OCI-LY7 (cell line): Measurements from ENCODE around the gene PHLDA3. TPM values are rescaled to one million over a fixed set of nuclear protein-coding genes. Genes with fewer than 3 reads are reported as not detected.

Experiments
- BruUV-seq: library from RNA; stranded (reverse); fragments of 400-500 nt; replicated peaks from 2 replicates; lab custom pipeline; 2021; lab: Mats Ljungman, UMichigan
- CTCF ChIA-PET: fragments of 300-600 bp; sonication (Branson Sonifier 250); formaldehyde crosslinking; loops from one replicate; lab custom pipeline; 2022; ENCODE audit warnings: antibody characterized with exemption; ENCODE audit not compliant: unreplicated experiment; lab: Charles Lee
- POLR2A ChIA-PET: fragments of 300-600 bp; sonication (Branson Sonifier 250); formaldehyde crosslinking; loops from one replicate; lab custom pipeline; 2022; ENCODE audit warnings: antibody characterized with exemption; lab: Charles Lee
- DNase-seq: peaks from one replicate; pipeline ENCODE4 v3.0.0-alpha.2; 2015; ENCODE audit warnings: low spot score
- H2AFZ ChIP-seq: fragments of 200-600 bp; sonication (generic), shearing (Covaris generic); 2 replicates; pipeline ENCODE4 v1.6.1; 2014; ENCODE audit warnings: mild to moderate bottlenecking, antibody characterized with exemption, low read length, moderate library complexity
- H3K27ac ChIP-seq: fragments of 200-600 bp; sonication (generic); 2 replicates; pipeline ENCODE4 v1.5.1; 2014; ENCODE audit warnings: mixed run types, low read depth, mild to moderate bottlenecking, moderate library complexity, low read length, inconsistent platforms; ENCODE audit not compliant: poor library complexity, severe bottlenecking
- H3K36me3 ChIP-seq: fragments of 200-600 bp; sonication (generic); 2 replicates; pipeline ENCODE4 v1.6.1; 2014; ENCODE audit warnings: mild to moderate bottlenecking, antibody characterized with exemption, low read length, moderate library complexity, mixed read lengths; ENCODE audit not compliant: insufficient read depth
- H3K4me1 ChIP-seq: fragments of 200-600 bp; sonication (generic); 2 replicates; pipeline ENCODE4 v1.5.1; 2014; ENCODE audit warnings: mild to moderate bottlenecking, low read length; ENCODE audit not compliant: insufficient read depth, poor library complexity, severe bottlenecking
- H3K4me2 ChIP-seq: fragments of 200-600 bp; sonication (generic); 2 replicates; pipeline ENCODE4 v1.6.1; 2014; ENCODE audit warnings: mild to moderate bottlenecking, low read length
- H3K4me3 ChIP-seq: fragments of 200-600 bp; sonication (generic); 2 replicates; pipeline ENCODE4 v1.5.1; 2014; ENCODE audit warnings: mild to moderate bottlenecking, low read depth, low read length; ENCODE audit not compliant: poor library complexity, severe bottlenecking
- H3K79me2 ChIP-seq: fragments of 200-600 bp; sonication (generic); 2 replicates; pipeline ENCODE4 v1.6.1; 2016; ENCODE audit warnings: low read depth, mild to moderate bottlenecking, low read length, moderate library complexity, mixed read lengths; ENCODE audit not compliant: insufficient read depth
- H3K9me2 ChIP-seq: fragments of 200-600 bp; sonication (generic); 2 replicates; pipeline ENCODE4 v1.6.1; 2016; ENCODE audit warnings: mild to moderate bottlenecking, low read length, mixed read lengths; ENCODE audit not compliant: insufficient read depth
- H3K9me3 ChIP-seq: fragments of 200-600 bp; sonication (generic); 2 replicates; pipeline ENCODE4 v1.6.1; 2014; ENCODE audit warnings: mild to moderate bottlenecking, mixed run types, low read length, mixed read lengths
- H4K20me1 ChIP-seq: fragments of 200-600 bp; sonication (generic); 2 replicates; pipeline ENCODE4 v1.6.1; 2014; ENCODE audit warnings: mild to moderate bottlenecking, antibody characterized with exemption, low read length, moderate library complexity, mixed read lengths; ENCODE audit not compliant: insufficient read depth
- CTCF ChIP-seq: fragments of 200-600 bp; sonication (generic); conservative IDR thresholded peaks from 2 replicates; pipeline ENCODE4 v1.5.1; 2014; ENCODE audit warnings: mild to moderate bottlenecking, antibody characterized with exemption, low read length, moderate library complexity, mixed read lengths
- EZH2phosphoT487 ChIP-seq: fragments of 200-600 bp; sonication (generic); IDR thresholded peaks from 2 replicates; pipeline ENCODE4 v1.6.1; 2018; ENCODE audit warnings: low read depth, borderline replicate concordance, mild to moderate bottlenecking, mixed run types, antibody characterized with exemption, low read length, moderate library complexity, mixed read lengths
- intact Hi-C: fragments of 100-400 bp; cut with micrococcal nuclease; formaldehyde crosslinking; loops from one replicate; pipeline ENCODE4 v1.10.0; 2022; ENCODE audit not compliant: unreplicated experiment
- total RNA-seq, 2 experiments: library from RNA; depleted of rRNA in 1 of 2; stranded (reverse); fragments of >200 nt in 1 of 2; shearing (Covaris generic) in 1 of 2; gene quantifications; 2 replicates each; pipeline ENCODE4 v1.2.3, GENCODE V29; 2014 to 2022

PHLDA3 gene
- total RNA-seq, 2 experiments from 2014 or later, result not detected

GRCh38 chr1:201499795-201500669 lies 31.0 kb upstream of the PHLDA3 start:
- Histone ChIP-seq H3K79me2 (peaks cover 17% of the 10 kb centered on the region; the same call in 1 of the 2 replicates), H3K9me2 (no peaks in the 10 kb centered on the region), H4K20me1 (peaks cover 4% of the 10 kb centered on the region; the same call in 1 of the 2 replicates), H3K9me3 (no peaks in the 10 kb centered on the region), H3K4me2 (no peak overlapping the region), H3K4me1 (peaks cover 31% of the 10 kb centered on the region), H3K27ac (no peak overlapping the region), H3K4me3 (no peak overlapping the region), H3K36me3 (peaks cover 9% of the 10 kb centered on the region), H2AFZ (no peak overlapping the region)
- DNase-seq, result no peak
- TF ChIP-seq EZH2phosphoT487 (no peak), CTCF (no peak)
- intact Hi-C loops, result no loop called here
- no TSS peak for BruUV-seq
- ChIA-PET CTCF (no interaction called here), POLR2A (interaction anchor here (1.3 kb wide), 2 partner anchors 11 to 14 kb away, joined by 3 read pairs; no protein-coding TSS in a partner anchor)

GRCh38 chr1:201499191-201499590 lies 30.2 kb upstream of the PHLDA3 start:
- Histone ChIP-seq H3K4me1 (peaks cover 23% of the 10 kb centered on the region), H3K9me3 (no peaks in the 10 kb centered on the region), H3K4me2 (no peak overlapping the region), H2AFZ (no peak overlapping the region), H3K36me3 (peaks cover 18% of the 10 kb centered on the region), H4K20me1 (peaks cover 4% of the 10 kb centered on the region; the same call in 1 of the 2 replicates), H3K4me3 (no peak overlapping the region), H3K79me2 (peaks cover 13% of the 10 kb centered on the region; the same call in 1 of the 2 replicates), H3K9me2 (no peaks in the 10 kb centered on the region), H3K27ac (no peak overlapping the region)
- no TSS peak for BruUV-seq
- CTCF ChIA-PET, result no interaction called here
- no peak for DNase-seq
- POLR2A ChIA-PET, result interaction anchor here (1.3 kb wide), 2 partner anchors 12 to 13 kb away, joined by 3 read pairs; no protein-coding TSS in a partner anchor
- TF ChIP-seq EZH2phosphoT487 (no peak), CTCF (no peak)
- intact Hi-C loops, result no loop called here
